Subcutaneous adipose tissue (tissue), 4 donors: ENCODE results near the gene VSTM5. TPM values are rescaled to one million over a fixed set of nuclear protein-coding genes. Genes with fewer than 3 reads are reported as not detected.

ENCODE experiments used
- CTCF ChIP-seq: fragments of 450-650 bp; IDR thresholded peaks from one replicate; pipeline ENCODE4 v1.5.1; 2016; ENCODE audit warnings: low read depth, mild to moderate bottlenecking, control low read depth, antibody characterized with exemption, moderate library complexity
- total RNA-seq, 4 donors: library from RNA; depleted of rRNA; stranded (reverse); fragments of >200 nt; gene quantifications; one replicate each; pipeline ENCODE4 v1.1.0, GENCODE V29; 2016

Gene VSTM5
- total RNA-seq, 4 donors from 2014 or later = not detected

- no peak for TF ChIP-seq CTCF
Measured at GRCh38 chr11:93840981-93841380, 9.4 kb downstream of the VSTM5 start.

GRCh38 chr11:93840180-93840579 is 10.2 kb downstream of the VSTM5 start:
- no peak for TF ChIP-seq CTCF

- no peak for TF ChIP-seq CTCF
Measured at GRCh38 chr11:93838967-93839366, 11.5 kb downstream of the VSTM5 start.

- no peak for TF ChIP-seq CTCF
Measured at GRCh38 chr11:93832780-93833179, 17.6 kb downstream of the VSTM5 start.

- no peak for TF ChIP-seq CTCF
Measured at GRCh38 chr11:93831343-93832127, 18.9 kb downstream of the VSTM5 start.

GRCh38 chr11:93829598-93829997 is 20.8 kb downstream of the VSTM5 start:
- no peak for TF ChIP-seq CTCF

- no peak for TF ChIP-seq CTCF
Measured at GRCh38 chr11:93827363-93827762, 23.1 kb downstream of the VSTM5 start.
